Heart left ventricle (tissue), 16 donors: ENCODE data around the gene PRKCH. TPM values are rescaled to one million over a fixed set of nuclear protein-coding genes. Genes with fewer than 3 reads are reported as not detected.

Experiments
- ATAC-seq, 4 donors: fragments of 200-7000 bp; cut with Tn5 transposase; one replicate each; pipeline ENCODE4 v1.9.1; 2020 to 2022; ENCODE audit warnings: moderate library complexity in 4 of 4, mild to moderate bottlenecking in 3 of 4, moderate number of reproducible peaks in 1 of 4
- DNase-seq, 5 donors: peaks; one replicate each; pipeline ENCODE4 v3.0.0-alpha.2; 2020
- H3K27ac ChIP-seq, 12 donors: fragments of 200-600 bp; sonication (generic) in 4 of 12; one replicate each; pipeline versions ENCODE4 v1.5.0 to v1.8.0; 2016 to 2022; ENCODE audit warnings: mild to moderate bottlenecking in 2 of 12
- H3K27me3 ChIP-seq, 9 donors: fragments of 200-600 bp; sonication (generic) in 2 of 9; one replicate each; pipeline versions ENCODE4 v1.5.1 to v1.8.0; 2016 to 2022; ENCODE audit warnings: mild to moderate bottlenecking in 3 of 9
- H3K36me3 ChIP-seq, 9 donors: fragments of 200-600 bp; sonication (generic) in 2 of 9; one replicate each; pipeline versions ENCODE4 v1.5.0 to v1.8.0; 2018 to 2022; ENCODE audit warnings: mild to moderate bottlenecking in 2 of 9
- H3K4me1 ChIP-seq, 12 donors: fragments of 200-600 bp; sonication (generic) in 4 of 12; one replicate each; pipeline versions ENCODE4 v1.5.0 to v1.8.0; 2016 to 2022; ENCODE audit warnings: mild to moderate bottlenecking in 3 of 12
- H3K4me3 ChIP-seq, 12 donors: fragments of 200-600 bp; sonication (generic) in 4 of 12; one replicate each; pipeline versions ENCODE4 v1.5.0 to v1.8.0; 2017 to 2022; ENCODE audit warnings: mild to moderate bottlenecking in 9 of 12, moderate library complexity in 4 of 12
- H3K9me3 ChIP-seq, 12 donors: fragments of 200-600 bp; sonication (generic) in 4 of 12; one replicate each; pipeline versions ENCODE4 v1.5.0 to v1.8.0; 2016 to 2022; ENCODE audit warnings: mild to moderate bottlenecking in 1 of 12
- POLR2A ChIP-seq, 2 donors: fragments of 450-650 bp; IDR thresholded peaks; one replicate each; pipeline ENCODE4 v1.6.1; 2017; ENCODE audit warnings: antibody characterized with exemption in 2 of 2, mild to moderate bottlenecking in 2 of 2, moderate library complexity in 2 of 2
- WGBS, 4 donors: extraction: QIAGEN DNeasy Blood & Tissue Kit in 2 of 4; methylation state at CpG; one replicate each; pipeline versions ENCODE4 v1.1.5 to v1.1.7; 2013 to 2018; 5-methylcytosine and 5-hydroxymethylcytosine counted together
- intact Hi-C, 10 donors: fragments of 100-400 bp; cut with DNase I; formaldehyde crosslinking; loops; one replicate each; pipeline versions ENCODE4 v1.11.1 to v1.14.2; 2022
- polyA plus RNA-seq, 2 donors: library from polyadenylated mRNA; stranded (reverse); fragments of 200-250 nt; gene quantifications; one replicate each; pipeline ENCODE4 v1.2.3, GENCODE V29; 2013
- total RNA-seq, 9 donors: library from RNA; depleted of rRNA in 2 of 9; stranded (reverse); fragments of >200 nt in 2 of 9; fragmentation: NEBNext Ultra II Directional in 3 of 9; extraction: Animal tissue kit (Norgen Biotek cat#: 25700) in 3 of 9; gene quantifications; one replicate each; pipeline versions ENCODE4 v1.1.0 to v1.2.4, GENCODE V29; 2016 to 2023
- TF ChIP-seq, protein P1 (sequence below), 12 donors: fragments of 200-600 bp; sonication (generic) in 4 of 12; IDR thresholded peaks; one replicate each; pipeline versions ENCODE4 v1.5.0 to v1.8.0; 2018 to 2022; ENCODE audit warnings: antibody characterized with exemption in 12 of 12, mild to moderate bottlenecking in 5 of 12
- donor health status: ischemic (EF 13 %, LVEDD 7.1; RV severe dilation, severe dysfunction).
- donor health status: healthy with polysubstance abuse.
- donor health status: DM: no; HTN: yes; CAD: no.
- donor health status: DM: no; HTN: no; CAD: no.
- donor health status: ischemic (EF 25% LVEDD 6.9; RV normal size, moderate dysfunction).
- donor health status: ischemic (EF 25% LVEDD 5.7; RV mildly dilated, moderate dysfunction).
- donor health status: healthy.
- donor health status: DM: yes; HTN: yes; CAD: no.
- donor health status: ischemic (EF 35%, LVEDD 5.7; RV mildly dilated, moderate dysfunction).
- donor health status: nonischemic (EF 11% LVEDD 7.7; RV severe dilation, severe dysfunction).
- donor health status: DM: yes; HTN: yes; CAD: no.
- donor health status: PGD.
- donor health status: ischemic (EF 29% LVEDD 5.4; RV normal size, mild dysfunction).
- donor health status: nonischemic (EF 23%, LVEDD 6.1; RV moderate dilation, normal function).

Gene PRKCH
- total and polyA plus RNA-seq, 11 donors: 6.1 to 49.2 (median 21.7) TPM

- Histone ChIP-seq H3K36me3 (no peaks in the 10 kb centered on the region), H3K4me3 (peak overlapping the region in 1 of 12 donors; percentile 46), H3K4me1 (peaks cover 18 to 94% (median 79%) of the 10 kb centered on the region in 12 donors), H3K9me3 (no peaks in the 10 kb centered on the region), H3K27me3 (no peaks in the 10 kb centered on the region), H3K27ac (peak overlapping the region in 11 of 12 donors; percentile 74 to 99 (median 86))
- WGBS, 4 donors: 60 to 79% (median 72%) methylated on average over 3 of the region's 3 CpGs
- DNase-seq (no peak), ATAC-seq (no peak)
- intact Hi-C loops: loop anchor here in 8 of 10 donors (5.0 to 10.0 kb wide), 6 partner anchors 62 to 292 kb away; partner anchors contain the start of genes HIF1A (in 2 of the 8) and SNAPC1 (in 1 of the 8)
- TF ChIP-seq, protein P1, sequence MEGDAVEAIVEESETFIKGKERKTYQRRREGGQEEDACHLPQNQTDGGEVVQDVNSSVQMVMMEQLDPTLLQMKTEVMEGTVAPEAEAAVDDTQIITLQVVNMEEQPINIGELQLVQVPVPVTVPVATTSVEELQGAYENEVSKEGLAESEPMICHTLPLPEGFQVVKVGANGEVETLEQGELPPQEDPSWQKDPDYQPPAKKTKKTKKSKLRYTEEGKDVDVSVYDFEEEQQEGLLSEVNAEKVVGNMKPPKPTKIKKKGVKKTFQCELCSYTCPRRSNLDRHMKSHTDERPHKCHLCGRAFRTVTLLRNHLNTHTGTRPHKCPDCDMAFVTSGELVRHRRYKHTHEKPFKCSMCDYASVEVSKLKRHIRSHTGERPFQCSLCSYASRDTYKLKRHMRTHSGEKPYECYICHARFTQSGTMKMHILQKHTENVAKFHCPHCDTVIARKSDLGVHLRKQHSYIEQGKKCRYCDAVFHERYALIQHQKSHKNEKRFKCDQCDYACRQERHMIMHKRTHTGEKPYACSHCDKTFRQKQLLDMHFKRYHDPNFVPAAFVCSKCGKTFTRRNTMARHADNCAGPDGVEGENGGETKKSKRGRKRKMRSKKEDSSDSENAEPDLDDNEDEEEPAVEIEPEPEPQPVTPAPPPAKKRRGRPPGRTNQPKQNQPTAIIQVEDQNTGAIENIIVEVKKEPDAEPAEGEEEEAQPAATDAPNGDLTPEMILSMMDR (IDR thresholded peaks at IDR 0.05): no peak
- no peak for TF ChIP-seq POLR2A (IDR thresholded peaks at IDR 0.05)
Measured at GRCh38 chr14:61472801-61473376, 151.5 kb downstream of the PRKCH start.

GRCh38 chr14:61474015-61474414 is 152.6 kb downstream of the PRKCH start:
- no peaks in the 10 kb centered on the region for H3K27me3 ChIP-seq
- no peak overlapping the region for H3K4me3 ChIP-seq
- DNase-seq (no peak), ATAC-seq (no peak)
- H3K27ac ChIP-seq: peak overlapping the region in 9 of 12 donors; percentile 7 to 99 (median 86)
- no peaks in the 10 kb centered on the region for H3K9me3 ChIP-seq
- no peak for TF ChIP-seq POLR2A (IDR thresholded peaks at IDR 0.05)
- TF ChIP-seq, protein P1 (IDR thresholded peaks at IDR 0.05): no peak
- peaks cover 22 to 99% (median 81%) of the 10 kb centered on the region in 12 donors for H3K4me1 ChIP-seq
- 0 to 95% (median 20%) methylated on average over 1 of the region's 1 CpG for WGBS, 4 donors
- no peaks in the 10 kb centered on the region for H3K36me3 ChIP-seq
- intact Hi-C loops: loop anchor here in 8 of 10 donors (5.0 to 10.0 kb wide), 6 partner anchors 61 to 291 kb away; partner anchors contain the start of genes HIF1A (in 2 of the 8) and SNAPC1 (in 1 of the 8)

GRCh38 chr14:61474701-61475100 is 153.3 kb downstream of the PRKCH start:
- DNase-seq (no peak), ATAC-seq (no peak)
- TF ChIP-seq POLR2A (IDR thresholded peaks at IDR 0.05): no peak
- TF ChIP-seq, protein P1 (IDR thresholded peaks at IDR 0.05): no peak
- H3K9me3 ChIP-seq: no peaks in the 10 kb centered on the region
- H3K27ac ChIP-seq: peak overlapping the region in 10 of 12 donors; percentile 46 to 99 (median 86)
- H3K4me1 ChIP-seq: peaks cover 23 to 99% (median 81%) of the 10 kb centered on the region in 12 donors
- H3K36me3 ChIP-seq: no peaks in the 10 kb centered on the region
- 21 to 54% (median 37%) methylated on average over 3 of the region's 3 CpGs for WGBS, 4 donors
- intact Hi-C loops: loop anchor here (5.0 to 10.0 kb wide), 13 partner anchors 38 to 290 kb away; partner anchors contain the start of genes HIF1A (in 2 of the 10) and SNAPC1 (in 1 of the 10)
- no peaks in the 10 kb centered on the region for H3K27me3 ChIP-seq
- H3K4me3 ChIP-seq: no peak overlapping the region

GRCh38 chr14:61475316-61475715 is 153.9 kb downstream of the PRKCH start:
- ATAC-seq (no peak), DNase-seq (no peak)
- no peaks in the 10 kb centered on the region for H3K9me3 ChIP-seq
- no peaks in the 10 kb centered on the region for H3K27me3 ChIP-seq
- no peak overlapping the region for H3K4me3 ChIP-seq
- H3K4me1 ChIP-seq: peaks cover 28 to 99% (median 81%) of the 10 kb centered on the region in 12 donors
- H3K36me3 ChIP-seq: no peaks in the 10 kb centered on the region
- peak overlapping the region in 11 of 12 donors; percentile 72 to 99 (median 90) for H3K27ac ChIP-seq
- 19 to 25% (median 24%) methylated on average over 4 of the region's 4 CpGs for WGBS, 4 donors
- intact Hi-C loops: loop anchor here in 9 of 10 donors (5.0 to 10.0 kb wide), 12 partner anchors 37 to 289 kb away; partner anchors contain the start of gene SNAPC1 (in 1 of the 9)
- TF ChIP-seq POLR2A (IDR thresholded peaks at IDR 0.05): no peak
- TF ChIP-seq, protein P1 (IDR thresholded peaks at IDR 0.05): peak; percentile 61 to 81 (median 76)
